ENCODE measurements around the gene ANXA7. TPM values are rescaled to one million over a fixed set of nuclear protein-coding genes. Genes with fewer than 3 reads are reported as not detected.
A peak's percentile ranks its signal among the peaks of the same experiment; 100 is the strongest.

ANXA7 gene
- total RNA-seq, 2 experiments from 2014 or later: 77.7 to 79.6 TPM

DNA sequence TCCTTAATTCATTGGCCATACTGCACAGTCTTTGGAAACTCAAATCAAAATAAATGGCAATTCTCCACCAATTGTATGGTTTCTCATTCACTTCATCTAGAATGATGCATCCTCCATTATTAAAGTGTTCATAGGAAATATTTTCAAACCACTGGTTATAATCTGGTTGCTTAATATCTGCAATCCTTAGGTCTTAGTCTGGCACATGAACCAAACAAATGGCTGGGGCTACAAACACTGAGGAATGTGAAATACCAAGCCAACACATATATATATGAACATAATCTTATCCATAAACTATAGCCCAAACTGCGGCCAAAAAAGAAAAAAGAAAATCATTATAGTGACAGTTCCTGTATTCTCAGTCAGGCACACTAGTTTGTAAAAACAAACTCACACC is 25.2 kb upstream of the ANXA7 start:
- ChIA-PET CTCF (no interaction called here), POLR2A (no interaction called here)
- no peaks in the 10 kb centered on the region for H3K27me3 ChIP-seq (ENCODE audit: control insufficient read depth in 1 of 2, insufficient read depth in 2 of 2, low read length in 2 of 2)
- no peak overlapping the region for H3K4me3 ChIP-seq (ENCODE audit: low read length)
- H3K4me1 ChIP-seq (ENCODE audit: insufficient read depth, low read length): no peaks in the 10 kb centered on the region
- Mint-ChIP-seq H3K27me3 (no peaks in the 10 kb centered on the region), H3K27ac (peak overlapping the region; percentile 51), H3K9me3 (no peaks in the 10 kb centered on the region), H3K4me3 (no peak overlapping the region), H3K4me1 (ENCODE audit: low read depth) (peaks cover 7% of the 10 kb centered on the region), H3K36me3 (ENCODE audit: low read depth) (peaks cover 67% of the 10 kb centered on the region)
- TF ChIP-seq, protein P1, sequence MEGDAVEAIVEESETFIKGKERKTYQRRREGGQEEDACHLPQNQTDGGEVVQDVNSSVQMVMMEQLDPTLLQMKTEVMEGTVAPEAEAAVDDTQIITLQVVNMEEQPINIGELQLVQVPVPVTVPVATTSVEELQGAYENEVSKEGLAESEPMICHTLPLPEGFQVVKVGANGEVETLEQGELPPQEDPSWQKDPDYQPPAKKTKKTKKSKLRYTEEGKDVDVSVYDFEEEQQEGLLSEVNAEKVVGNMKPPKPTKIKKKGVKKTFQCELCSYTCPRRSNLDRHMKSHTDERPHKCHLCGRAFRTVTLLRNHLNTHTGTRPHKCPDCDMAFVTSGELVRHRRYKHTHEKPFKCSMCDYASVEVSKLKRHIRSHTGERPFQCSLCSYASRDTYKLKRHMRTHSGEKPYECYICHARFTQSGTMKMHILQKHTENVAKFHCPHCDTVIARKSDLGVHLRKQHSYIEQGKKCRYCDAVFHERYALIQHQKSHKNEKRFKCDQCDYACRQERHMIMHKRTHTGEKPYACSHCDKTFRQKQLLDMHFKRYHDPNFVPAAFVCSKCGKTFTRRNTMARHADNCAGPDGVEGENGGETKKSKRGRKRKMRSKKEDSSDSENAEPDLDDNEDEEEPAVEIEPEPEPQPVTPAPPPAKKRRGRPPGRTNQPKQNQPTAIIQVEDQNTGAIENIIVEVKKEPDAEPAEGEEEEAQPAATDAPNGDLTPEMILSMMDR (IDR thresholded peaks at IDR 0.05): no peak
- H3K9me3 ChIP-seq (ENCODE audit: control insufficient read depth in 1 of 2, insufficient read depth in 1 of 2, low read length in 2 of 2): no peaks in the 10 kb centered on the region
- no peak overlapping the region for H3K27ac ChIP-seq (ENCODE audit: low read depth in 1 of 2, low read length in 2 of 2)
- intact Hi-C loops (cut with DNase I, micrococcal nuclease): no loop called here
- DNase-seq (no peak), ATAC-seq (ENCODE audit: poor library complexity) (no peak)
- H3K36me3 ChIP-seq (ENCODE audit: insufficient read depth, low read length): peaks cover 34% of the 10 kb centered on the region

DNA sequence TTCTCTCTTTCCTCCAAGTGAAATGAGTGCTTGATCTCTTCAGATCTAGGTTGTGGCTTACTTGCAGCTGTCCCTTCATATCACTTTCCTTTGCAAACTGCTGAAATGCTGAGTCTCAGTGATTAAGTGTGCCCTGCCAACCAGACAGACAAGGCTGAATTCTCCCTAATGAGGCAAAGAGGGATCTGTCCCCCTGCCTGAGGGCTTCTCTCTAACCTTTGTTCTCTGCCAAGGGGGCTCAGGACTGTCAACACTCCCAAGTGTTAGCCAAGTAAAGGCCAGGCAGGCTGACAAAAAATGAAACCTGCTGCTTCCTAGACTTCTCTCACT is 19.6 kb upstream of the ANXA7 start, which contains the start of gene MSS51:
Gene MSS51, minus strand, starts transcription at position 24 of the 330 bp plus-strand sequence. CDS start 5,277 bp downstream, outside the sequence.
- no peaks in the 10 kb centered on the region for H3K27me3 Mint-ChIP-seq

DNA sequence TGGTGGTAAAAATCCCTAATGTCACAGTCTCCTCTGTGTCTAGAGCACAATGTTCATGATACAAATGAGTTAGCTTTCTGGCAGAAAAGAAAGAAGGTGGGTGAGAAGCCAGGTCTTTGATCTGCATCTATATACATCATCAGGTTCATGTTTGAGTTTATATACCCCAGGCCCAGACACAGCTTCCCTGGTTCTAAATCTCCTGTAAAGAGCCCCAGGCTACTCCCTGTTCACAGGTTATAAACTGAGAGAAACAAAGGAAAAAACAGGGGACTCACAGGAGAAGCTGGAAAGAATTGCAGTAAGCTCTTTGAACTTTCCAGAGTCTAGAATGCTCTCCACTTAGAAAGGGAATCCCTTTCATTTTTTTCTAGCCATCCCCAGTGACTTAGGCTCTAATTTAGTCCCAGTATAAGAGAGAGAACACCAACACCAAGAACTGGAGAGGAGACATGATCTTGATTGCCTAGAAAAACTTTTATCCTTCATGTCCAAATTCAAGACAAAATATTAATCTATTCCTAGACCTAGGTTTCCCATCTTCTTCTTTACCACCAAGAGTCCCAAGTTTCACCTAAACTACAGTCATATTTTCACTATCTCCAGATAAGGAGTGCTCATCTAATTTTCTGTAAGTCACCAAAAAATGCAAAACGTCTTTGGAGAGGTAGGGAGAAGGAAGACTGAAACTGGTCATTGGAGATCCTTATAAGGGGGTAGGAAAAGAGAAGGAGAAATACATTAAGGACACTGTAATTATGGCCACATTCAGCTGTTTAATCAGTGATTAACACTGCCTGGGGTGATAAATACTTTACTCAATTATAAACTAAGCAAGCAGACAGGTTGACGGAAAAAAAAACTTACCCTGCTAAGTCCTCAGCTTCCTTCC is 19.0 kb upstream of the ANXA7 start:
- Mint-ChIP-seq H3K9me3 (no peaks in the 10 kb centered on the region), H3K27me3 (no peaks in the 10 kb centered on the region), H3K36me3 (ENCODE audit: low read depth) (peaks cover 19% of the 10 kb centered on the region), H3K4me1 (ENCODE audit: low read depth) (peaks cover 25% of the 10 kb centered on the region), H3K27ac (peak overlapping the region; percentile 6), H3K4me3 (no peak overlapping the region)
- TF ChIP-seq, protein P1 (IDR thresholded peaks at IDR 0.05): no peak
- H3K9me3 ChIP-seq (ENCODE audit: control insufficient read depth in 1 of 2, insufficient read depth in 1 of 2, low read length in 2 of 2): no peaks in the 10 kb centered on the region
- H3K4me3 ChIP-seq (ENCODE audit: low read length): no peak overlapping the region
- H3K27me3 ChIP-seq (ENCODE audit: control insufficient read depth in 1 of 2, insufficient read depth in 2 of 2, low read length in 2 of 2): no peaks in the 10 kb centered on the region
- peaks cover 10% of the 10 kb centered on the region for H3K36me3 ChIP-seq (ENCODE audit: insufficient read depth, low read length)
- ATAC-seq (ENCODE audit: poor library complexity) (no peak), DNase-seq (no peak)
- ChIA-PET POLR2A (no interaction called here), CTCF (no interaction called here)
- H3K27ac ChIP-seq (ENCODE audit: low read depth in 1 of 2, low read length in 2 of 2): no peak overlapping the region
- intact Hi-C loops (cut with DNase I, micrococcal nuclease): no loop called here
- H3K4me1 ChIP-seq (ENCODE audit: insufficient read depth, low read length): peaks cover 5% of the 10 kb centered on the region

More for the DNA sequence above, 19.6 kb upstream of the ANXA7 start, which contains the start of gene MSS51:
- no peak within 1 kb of the TSS for H3K4me3 Mint-ChIP-seq
- peaks cover 5% of the 10 kb centered on the region for H3K4me1 ChIP-seq (ENCODE audit: insufficient read depth, low read length)
- peak within 1 kb of the TSS; percentile 6 for H3K27ac Mint-ChIP-seq
- POLR2A ChIA-PET: no interaction called here
- TF ChIP-seq, protein P1 (IDR thresholded peaks at IDR 0.05): no peak
- H3K4me1 Mint-ChIP-seq (ENCODE audit: low read depth): peaks cover 25% of the 10 kb centered on the region
- ATAC-seq (ENCODE audit: poor library complexity) (no peak), DNase-seq (peak in 1 of 14 experiments; percentile 14)
- H3K36me3 ChIP-seq (ENCODE audit: insufficient read depth, low read length): peaks cover 16% of the 10 kb centered on the region
- no peaks in the 10 kb centered on the region for H3K9me3 Mint-ChIP-seq
- H3K9me3 ChIP-seq (ENCODE audit: control insufficient read depth in 1 of 2, insufficient read depth in 1 of 2, low read length in 2 of 2): no peaks in the 10 kb centered on the region
- CTCF ChIA-PET: no interaction called here
- no peak within 1 kb of the TSS for H3K27ac ChIP-seq (ENCODE audit: low read depth in 1 of 2, low read length in 2 of 2)
- H3K4me3 ChIP-seq (ENCODE audit: low read length): no peak within 1 kb of the TSS
- H3K27me3 ChIP-seq (ENCODE audit: control insufficient read depth in 1 of 2, insufficient read depth in 2 of 2, low read length in 2 of 2): no peaks in the 10 kb centered on the region
- peaks cover 21% of the 10 kb centered on the region for H3K36me3 Mint-ChIP-seq (ENCODE audit: low read depth)
- intact Hi-C loops (cut with DNase I, micrococcal nuclease): no loop called here
